Panc1 (cell line): ENCODE data around the gene SPRED2. TPM values are rescaled to one million over a fixed set of nuclear protein-coding genes. Genes with fewer than 3 reads are reported as not detected.
A peak's percentile ranks its signal among the peaks of the same experiment; 100 is the strongest.

Source experiments
- ATAC-seq: fragments of 200-7000 bp; cut with Tn5 transposase; 2 replicates; pipeline ENCODE4 v1.9.1; 2020; ENCODE audit warnings: mild to moderate bottlenecking, moderate library complexity
- BruUV-seq: library from RNA; stranded (reverse); fragments of 400-500 nt; replicated peaks from 2 replicates; lab custom pipeline; 2021; lab: Mats Ljungman, UMichigan
- CTCF ChIA-PET: fragments of 300-600 bp; sonication (Branson Sonifier 250); formaldehyde crosslinking; loops from one replicate; lab custom pipeline; 2022; ENCODE audit warnings: antibody characterized with exemption; lab: Charles Lee
- POLR2A ChIA-PET: fragments of 300-600 bp; sonication (Branson Sonifier 250); formaldehyde crosslinking; loops from one replicate; lab custom pipeline; 2022; ENCODE audit warnings: antibody characterized with exemption; lab: Charles Lee
- DNase-seq: peaks from one replicate; pipeline ENCODE4 v3.0.0-alpha.2; 2010; ENCODE audit warnings: low read depth, low spot score
- H3K27ac ChIP-seq: 2 replicates; pipeline ENCODE4 v1.5.1; 2011; ENCODE audit warnings: mild to moderate bottlenecking, low read length, inconsistent platforms
- H3K27me3 ChIP-seq: fragments of 200-500 bp; sonication (Bioruptor generic); 2 replicates; pipeline ENCODE4 v1.6.0; 2014; ENCODE audit warnings: low read length, inconsistent platforms; ENCODE audit not compliant: control insufficient read depth, insufficient read depth
- H3K36me3 ChIP-seq: fragments of 200-500 bp; sonication (Bioruptor generic); 2 replicates; pipeline ENCODE4 v1.5.1; 2014; ENCODE audit warnings: inconsistent platforms, mild to moderate bottlenecking, low read length, moderate library complexity; ENCODE audit not compliant: control insufficient read depth, insufficient read depth
- H3K4me1 ChIP-seq: 2 replicates; pipeline ENCODE4 v1.5.1; 2011; ENCODE audit warnings: inconsistent platforms, mild to moderate bottlenecking, low read length, moderate library complexity; ENCODE audit not compliant: control insufficient read depth, insufficient read depth
- H3K4me3 ChIP-seq, 2 experiments: 2 replicates each; pipeline ENCODE4 v1.5.1; 2011 to 2012; ENCODE audit warnings: low read depth in 2 of 2, low read length in 2 of 2, mild to moderate bottlenecking in 2 of 2, inconsistent platforms in 1 of 2, moderate library complexity in 1 of 2
- H3K9me3 ChIP-seq: fragments of 200-500 bp; sonication (Bioruptor generic); 2 replicates; pipeline ENCODE4 v1.5.1; 2014; ENCODE audit warnings: low read depth, mild to moderate bottlenecking, inconsistent platforms, low read length, moderate library complexity; ENCODE audit not compliant: control insufficient read depth, insufficient read depth
- CTCF ChIP-seq: fragments of 450-650 bp; IDR thresholded peaks from 2 replicates; pipeline ENCODE4 v1.5.1; 2017; ENCODE audit warnings: mild to moderate bottlenecking
- POLR2AphosphoS5 ChIP-seq: IDR thresholded peaks from 2 replicates; pipeline ENCODE4 v1.6.1; 2012; ENCODE audit warnings: mild to moderate bottlenecking, low read depth, low read length, moderate library complexity
- SIN3A ChIP-seq: IDR thresholded peaks from 2 replicates; pipeline ENCODE4 v1.6.1; 2012; ENCODE audit warnings: low read depth, mild to moderate bottlenecking, low read length, moderate library complexity, borderline replicate concordance; ENCODE audit not compliant: insufficient read depth
- TCF7L2 ChIP-seq: IDR thresholded peaks from 2 replicates; pipeline ENCODE4 v1.6.1; 2011; ENCODE audit warnings: mild to moderate bottlenecking, low read depth, low read length, inconsistent platforms
- in situ Hi-C: cut with HindIII; loops from 2 replicates; pipeline ENCODE4 v1.10.0; 2016; ENCODE audit warnings: low sequenced_read_pairs, low pct_unique_long_range_greater_than_20kb
- intact Hi-C: fragments of 100-400 bp; cut with micrococcal nuclease; formaldehyde crosslinking; loops from one replicate; pipeline ENCODE4 v1.10.0; 2022; ENCODE audit not compliant: unreplicated experiment
- total RNA-seq: library from RNA; stranded (reverse); gene quantifications from one replicate; pipeline ENCODE4 v1.2.1, GENCODE V29; 2021; ENCODE audit not compliant: unreplicated experiment
- TF ChIP-seq, protein P1 (sequence below), 2 experiments: IDR thresholded peaks; 2 replicates each; pipeline ENCODE4 v1.6.1; 2011 to 2012; ENCODE audit warnings: low read depth in 2 of 2, control low read depth in 1 of 2, low read length in 1 of 2, mild to moderate bottlenecking in 1 of 2, moderate library complexity in 1 of 2; ENCODE audit not compliant: insufficient read depth in 1 of 2

The SPRED2 gene
- total RNA-seq, 1 experiment from 2014 or later, result 60.1 TPM

DNA sequence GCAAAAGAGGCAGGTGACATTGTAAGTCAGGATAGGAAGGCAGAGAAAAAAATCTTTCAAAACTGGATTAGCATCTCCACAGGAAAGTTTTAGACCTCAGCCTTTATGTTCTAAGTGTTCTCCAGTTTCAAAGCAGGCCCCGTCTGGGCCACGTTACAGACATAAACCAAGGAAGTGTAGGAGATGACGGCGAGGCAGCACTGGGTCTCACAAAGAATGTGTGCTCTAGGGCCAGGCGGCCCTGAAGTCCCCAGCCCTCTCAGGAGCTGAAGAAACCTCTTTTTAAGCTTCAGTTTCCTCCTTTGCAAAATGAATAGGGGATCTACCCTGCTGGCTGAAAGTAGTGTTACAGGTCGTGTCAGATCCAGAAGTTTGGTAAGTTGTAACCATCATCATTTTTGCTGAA lies 81.7 kb downstream of the SPRED2 start:
- intact Hi-C loops (loop anchor here (10.0 kb wide), 1 partner anchor 204 kb away; no protein-coding TSS in a partner anchor), in situ Hi-C loops (no loop called here)
- H3K9me3 ChIP-seq, result no peaks in the 10 kb centered on the region
- no peaks in the 10 kb centered on the region for H3K27me3 ChIP-seq
- H3K4me1 ChIP-seq, result peaks cover 63% of the 10 kb centered on the region
- no peak for DNase-seq
- TF ChIP-seq CTCF, result peak; percentile 52
- no peak for TF ChIP-seq SIN3A
- POLR2A ChIA-PET, result no interaction called here
- CTCF ChIA-PET, result interaction anchor here (0.6 kb wide), 1 partner anchor 12 kb away, joined by 6 read pairs; no protein-coding TSS in a partner anchor
- peak; percentile 59 for ATAC-seq
- H3K27ac ChIP-seq, result peak overlapping the region; percentile 69
- BruUV-seq, result no TSS peak
- no peaks in the 10 kb centered on the region for H3K36me3 ChIP-seq
- no peak overlapping the region for H3K4me3 ChIP-seq

GRCh38 chr2:65349863-65350262 lies 82.5 kb downstream of the SPRED2 start:
- Histone ChIP-seq H3K9me3 (no peaks in the 10 kb centered on the region), H3K4me1 (peaks cover 55% of the 10 kb centered on the region), H3K36me3 (no peaks in the 10 kb centered on the region), H3K4me3 (no peak overlapping the region), H3K27me3 (no peaks in the 10 kb centered on the region), H3K27ac (peak overlapping the region; percentile 69)
- no TSS peak for BruUV-seq
- ChIA-PET POLR2A (no interaction called here), CTCF (no interaction called here)
- ATAC-seq (no peak), DNase-seq (no peak)
- intact Hi-C loops (loop anchor here (10.0 kb wide), 1 partner anchor 205 kb away; no protein-coding TSS in a partner anchor), in situ Hi-C loops (no loop called here)
- TF ChIP-seq, protein P1, sequence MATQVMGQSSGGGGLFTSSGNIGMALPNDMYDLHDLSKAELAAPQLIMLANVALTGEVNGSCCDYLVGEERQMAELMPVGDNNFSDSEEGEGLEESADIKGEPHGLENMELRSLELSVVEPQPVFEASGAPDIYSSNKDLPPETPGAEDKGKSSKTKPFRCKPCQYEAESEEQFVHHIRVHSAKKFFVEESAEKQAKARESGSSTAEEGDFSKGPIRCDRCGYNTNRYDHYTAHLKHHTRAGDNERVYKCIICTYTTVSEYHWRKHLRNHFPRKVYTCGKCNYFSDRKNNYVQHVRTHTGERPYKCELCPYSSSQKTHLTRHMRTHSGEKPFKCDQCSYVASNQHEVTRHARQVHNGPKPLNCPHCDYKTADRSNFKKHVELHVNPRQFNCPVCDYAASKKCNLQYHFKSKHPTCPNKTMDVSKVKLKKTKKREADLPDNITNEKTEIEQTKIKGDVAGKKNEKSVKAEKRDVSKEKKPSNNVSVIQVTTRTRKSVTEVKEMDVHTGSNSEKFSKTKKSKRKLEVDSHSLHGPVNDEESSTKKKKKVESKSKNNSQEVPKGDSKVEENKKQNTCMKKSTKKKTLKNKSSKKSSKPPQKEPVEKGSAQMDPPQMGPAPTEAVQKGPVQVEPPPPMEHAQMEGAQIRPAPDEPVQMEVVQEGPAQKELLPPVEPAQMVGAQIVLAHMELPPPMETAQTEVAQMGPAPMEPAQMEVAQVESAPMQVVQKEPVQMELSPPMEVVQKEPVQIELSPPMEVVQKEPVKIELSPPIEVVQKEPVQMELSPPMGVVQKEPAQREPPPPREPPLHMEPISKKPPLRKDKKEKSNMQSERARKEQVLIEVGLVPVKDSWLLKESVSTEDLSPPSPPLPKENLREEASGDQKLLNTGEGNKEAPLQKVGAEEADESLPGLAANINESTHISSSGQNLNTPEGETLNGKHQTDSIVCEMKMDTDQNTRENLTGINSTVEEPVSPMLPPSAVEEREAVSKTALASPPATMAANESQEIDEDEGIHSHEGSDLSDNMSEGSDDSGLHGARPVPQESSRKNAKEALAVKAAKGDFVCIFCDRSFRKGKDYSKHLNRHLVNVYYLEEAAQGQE (IDR thresholded peaks at IDR 0.05; ENCODE audit: insufficient read depth in 1 of 2, low read depth in 2 of 2, low read length in 1 of 2), result no peak
- TF ChIP-seq POLR2AphosphoS5 (no peak), SIN3A (no peak), CTCF (no peak), TCF7L2 (no peak)
